HCT116 (cell line): ENCODE measurements around the gene HIVEP3. TPM values are rescaled to one million over a fixed set of nuclear protein-coding genes. Genes with fewer than 3 reads are reported as not detected.

Experiments used
- ATAC-seq: fragments of 200-7000 bp; cut with Tn5 transposase; 2 replicates; pipeline ENCODE4 v1.9.1; 2020; ENCODE audit warnings: mild to moderate bottlenecking, moderate library complexity
- BruUV-seq: library from RNA; stranded (reverse); fragments of 400-500 nt; replicated peaks from 2 replicates; lab custom pipeline; 2021; lab: Mats Ljungman, UMichigan
- CTCF ChIA-PET: fragments of 300-600 bp; sonication (Branson Sonifier 250); formaldehyde crosslinking; loops from one replicate; lab custom pipeline; 2021; ENCODE audit warnings: antibody characterized with exemption; lab: Charles Lee
- POLR2A ChIA-PET: fragments of 300-600, 350-600 bp; sonication (Branson Sonifier 250); formaldehyde crosslinking; loops from one replicate; lab custom pipeline; 2021; ENCODE audit warnings: antibody characterized with exemption; lab: Charles Lee
- RAD21 ChIA-PET, 2 experiments: fragments of 300-600 bp; sonication (Branson Sonifier 250); formaldehyde crosslinking; loops; one replicate each; lab custom pipeline; 2023; ENCODE audit warnings: low total read pairs in 2 of 2; ENCODE audit not compliant: uncharacterized antibody in 2 of 2, unreplicated experiment in 2 of 2, low non-redundant PET in 1 of 2; lab: Charles Lee
- DNase-seq: peaks from one replicate; pipeline ENCODE4 v3.0.0-alpha.2; 2010; ENCODE audit warnings: low read depth, low spot score
- H2AFZ ChIP-seq: fragments of 200-600 bp; shearing (Covaris generic), sonication (generic); 2 replicates; pipeline ENCODE4 v1.6.1; 2017; ENCODE audit warnings: low read depth, mixed run types, mixed read lengths, antibody characterized with exemption, low read length; ENCODE audit not compliant: poor library complexity, severe bottlenecking
- H3K27ac ChIP-seq: 2 replicates; pipeline ENCODE4 v1.5.1; 2012; ENCODE audit warnings: low read depth, low read length
- H3K27me3 ChIP-seq: fragments of 200-600 bp; sonication (generic); 2 replicates; pipeline ENCODE4 v1.6.1; 2016; ENCODE audit warnings: mixed run types, low read length, mixed read lengths; ENCODE audit not compliant: insufficient read depth
- H3K36me3 ChIP-seq, 2 experiments: fragments of 200-500 bp in 1 of 2; fragments of 200-600 bp in 1 of 2; sonication (Bioruptor generic) in 1 of 2; sonication (generic) in 1 of 2; 2 replicates each; pipeline versions ENCODE4 v1.5.1 to v1.6.1; 2014 to 2016; ENCODE audit warnings: low read length in 2 of 2, inconsistent platforms in 1 of 2, mixed read lengths in 1 of 2, mixed run types in 1 of 2; ENCODE audit not compliant: insufficient read depth in 2 of 2, control insufficient read depth in 1 of 2
- H3K4me1 ChIP-seq, 2 experiments: fragments of 200-600 bp in 1 of 2; sonication (generic) in 1 of 2; 2 replicates each; pipeline versions ENCODE4 v1.5.1 to v1.6.1; 2012 to 2017; ENCODE audit warnings: low read length in 2 of 2, inconsistent platforms in 1 of 2, mild to moderate bottlenecking in 1 of 2, mixed read lengths in 1 of 2, mixed run types in 1 of 2, moderate library complexity in 1 of 2; ENCODE audit not compliant: insufficient read depth in 2 of 2, control insufficient read depth in 1 of 2
- H3K4me2 ChIP-seq: fragments of 200-600 bp; sonication (generic); 2 replicates; pipeline ENCODE4 v1.6.1; 2017; ENCODE audit warnings: mixed run types, low read length, mixed read lengths
- H3K4me3 ChIP-seq, 2 experiments: fragments of 200-600 bp in 1 of 2; sonication (generic) in 1 of 2; replicated peaks in 1 of 2; 2 replicates each; pipeline ENCODE4 v1.5.1; 2011 to 2016; ENCODE audit warnings: low read length in 2 of 2, control low read depth in 1 of 2, low read depth in 1 of 2, mild to moderate bottlenecking in 1 of 2, mixed read lengths in 1 of 2, mixed run types in 1 of 2
- H3K79me2 ChIP-seq: fragments of 200-600 bp; sonication (generic); 2 replicates; pipeline ENCODE4 v1.6.1; 2017; ENCODE audit warnings: mild to moderate bottlenecking, mixed run types, low read length, moderate library complexity, mixed read lengths; ENCODE audit not compliant: insufficient read depth
- H3K9ac ChIP-seq: fragments of 200-600 bp; sonication (generic); 2 replicates; pipeline ENCODE4 v1.6.1; 2016; ENCODE audit warnings: low read length, mixed read lengths
- H3K9me2 ChIP-seq: fragments of 200-600 bp; sonication (generic), shearing (Covaris generic); 2 replicates; pipeline ENCODE4 v1.6.1; 2017; ENCODE audit warnings: mixed run types, mild to moderate bottlenecking, moderate library complexity; ENCODE audit not compliant: insufficient read depth
- H3K9me3 ChIP-seq, 2 experiments: fragments of 200-500 bp in 1 of 2; fragments of 200-600 bp in 1 of 2; sonication (Bioruptor generic) in 1 of 2; sonication (generic) in 1 of 2; 2 replicates each; pipeline ENCODE4 v1.6.1; 2014 to 2017; ENCODE audit warnings: low read length in 2 of 2, mixed read lengths in 2 of 2, inconsistent platforms in 1 of 2, low read depth in 1 of 2, mild to moderate bottlenecking in 1 of 2, mixed run types in 1 of 2, moderate library complexity in 1 of 2; ENCODE audit not compliant: control insufficient read depth in 1 of 2, insufficient read depth in 1 of 2
- H4K20me1 ChIP-seq: fragments of 200-600 bp; sonication (generic), shearing (Covaris generic); 2 replicates; pipeline ENCODE4 v1.6.1; 2017; ENCODE audit warnings: mixed run types, mild to moderate bottlenecking, moderate library complexity; ENCODE audit not compliant: insufficient read depth
- CEBPB ChIP-seq: IDR thresholded peaks from 2 replicates; pipeline ENCODE4 v1.6.1; 2012; ENCODE audit warnings: low read depth
- ELF1 ChIP-seq: IDR thresholded peaks from 2 replicates; pipeline ENCODE4 v1.6.1; 2012; ENCODE audit warnings: low read depth, borderline replicate concordance
- EZH2 ChIP-seq: fragments of 200-600 bp; sonication (generic); IDR thresholded peaks from 2 replicates; pipeline ENCODE4 v1.6.1; 2017; ENCODE audit warnings: antibody characterized with exemption, mixed run types
- FOSL1 ChIP-seq: IDR thresholded peaks from 2 replicates; pipeline ENCODE4 v1.6.1; 2012; ENCODE audit warnings: low read depth
- POLR2AphosphoS5 ChIP-seq: IDR thresholded peaks from 2 replicates; pipeline ENCODE4 v1.6.1; 2011; ENCODE audit warnings: mild to moderate bottlenecking, low read depth, low read length, moderate library complexity
- SIN3A ChIP-seq: IDR thresholded peaks from 2 replicates; pipeline ENCODE4 v1.6.1; 2012; ENCODE audit warnings: low read depth
- SP1 ChIP-seq: IDR thresholded peaks from 2 replicates; pipeline ENCODE4 v1.6.1; 2012; ENCODE audit warnings: low read depth
- SRF ChIP-seq: IDR thresholded peaks from 2 replicates; pipeline ENCODE4 v1.6.1; 2012; ENCODE audit warnings: low read depth
- TCF7L2 ChIP-seq: IDR thresholded peaks from 2 replicates; pipeline ENCODE4 v1.7.0; 2011; ENCODE audit warnings: borderline replicate concordance, inconsistent platforms; ENCODE audit not compliant: insufficient read depth, insufficient read length; ENCODE audit errors: extremely low read depth
- ZFX ChIP-seq: fragments of 450-650 bp; IDR thresholded peaks from 2 replicates; pipeline ENCODE4 v1.6.1; 2017
- intact Hi-C: fragments of 100-400 bp; cut with micrococcal nuclease; formaldehyde crosslinking; loops from 2 replicates; pipeline ENCODE4 v1.10.0; 2022
- total RNA-seq: library from RNA; stranded (reverse); gene quantifications from one replicate; pipeline ENCODE4 v1.2.1, GENCODE V29; 2021; ENCODE audit not compliant: unreplicated experiment
- TF ChIP-seq, protein P1 (sequence below): IDR thresholded peaks from 2 replicates; pipeline ENCODE4 v1.6.1; 2012
- TF ChIP-seq, protein P2 (sequence below), 3 experiments: fragments of 200-600 bp in 1 of 3; sonication (generic) in 1 of 3; IDR thresholded peaks in 2 of 3; conservative IDR thresholded peaks in 1 of 3; 2 replicates each; pipeline ENCODE4 v1.5.1; 2012 to 2017; ENCODE audit warnings: low read depth in 2 of 3, low read length in 2 of 3, antibody characterized with exemption in 1 of 3, borderline replicate concordance in 1 of 3, control low read depth in 1 of 3, mild to moderate bottlenecking in 1 of 3, mixed read lengths in 1 of 3, mixed run types in 1 of 3, moderate library complexity in 1 of 3; ENCODE audit not compliant: insufficient read depth in 1 of 3
- TF ChIP-seq, protein P3 (sequence below): IDR thresholded peaks from 2 replicates; pipeline ENCODE4 v1.6.1; 2012; ENCODE audit warnings: low read depth

HIVEP3 gene
- total RNA-seq, 1 experiment from 2014 or later: 7.1 TPM

DNA sequence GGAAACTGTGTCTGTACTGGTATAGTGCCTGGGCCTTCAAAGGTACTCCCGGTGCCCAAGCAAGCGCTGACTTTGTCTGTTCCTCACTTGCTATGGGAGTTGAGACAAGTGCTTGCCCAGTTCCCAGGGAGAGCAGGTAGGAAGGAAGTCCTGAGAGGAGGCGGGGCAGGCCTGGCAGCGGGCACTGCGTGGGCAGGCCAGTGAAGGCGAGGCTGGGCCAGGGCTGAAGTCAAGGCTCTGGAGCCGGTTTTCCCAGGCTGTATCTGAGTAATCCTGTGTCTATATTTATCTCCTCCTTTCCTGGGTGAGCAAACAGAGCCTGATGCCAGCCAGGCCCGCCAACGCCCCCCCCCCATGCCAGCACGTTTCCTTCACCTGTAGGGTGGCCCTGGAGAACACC is 418.3 kb downstream of the HIVEP3 start:
- Histone ChIP-seq H3K36me3 (no peaks in the 10 kb centered on the region), H3K9ac (peak overlapping the region; percentile 33), H3K27ac (0 out of 2 replicates have a peak overlapping the region, but pooled peaks have one; percentile 13), H2AFZ (no peak overlapping the region), H3K79me2 (no peaks in the 10 kb centered on the region), H3K4me1 (peaks cover 73 to 87% of the 10 kb centered on the region in 2 experiments), H3K9me2 (no peaks in the 10 kb centered on the region), H3K27me3 (no peaks in the 10 kb centered on the region), H3K4me3 (no peak overlapping the region), H3K9me3 (no peaks in the 10 kb centered on the region), H4K20me1 (no peaks in the 10 kb centered on the region), H3K4me2 (peak overlapping the region; percentile 65)
- POLR2A ChIA-PET: no interaction called here
- no peak for ATAC-seq
- no TSS peak for BruUV-seq
- intact Hi-C loops: no loop called here
- DNase-seq: no peak
- no peak for TF ChIP-seq ZFX
- 0 out of 2 replicates have a peak, but pooled peaks have one; percentile 28 for TF ChIP-seq POLR2AphosphoS5
- CTCF ChIA-PET: no interaction called here
- RAD21 ChIA-PET: no interaction called here

DNA sequence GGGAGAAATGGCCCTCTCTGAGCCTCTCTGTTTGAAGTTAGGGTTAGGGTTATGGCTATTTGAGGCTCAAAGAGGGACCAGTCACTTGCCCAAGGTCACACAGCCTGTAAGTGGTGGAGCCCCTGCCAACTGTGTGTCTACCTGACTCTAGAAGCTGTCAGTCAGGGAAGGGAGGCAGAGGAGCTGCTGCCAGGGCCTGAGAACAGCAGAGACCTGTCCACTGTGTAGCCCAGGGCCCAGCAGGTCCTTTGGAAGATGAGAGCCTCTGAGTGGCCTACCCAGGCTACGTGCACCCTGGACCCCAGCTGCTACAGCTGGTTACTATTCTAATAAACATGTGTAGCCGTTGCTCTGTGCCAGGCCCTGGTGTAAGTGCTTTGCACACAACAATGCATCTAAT is 419.1 kb downstream of the HIVEP3 start:
- DNase-seq (no peak), ATAC-seq (no peak)
- no peaks in the 10 kb centered on the region for H4K20me1 ChIP-seq
- ChIA-PET POLR2A (no interaction called here), CTCF (no interaction called here), RAD21 (no interaction called here)
- no peak overlapping the region for H3K27ac ChIP-seq
- no peak overlapping the region for H2AFZ ChIP-seq
- no peaks in the 10 kb centered on the region for H3K79me2 ChIP-seq
- no peaks in the 10 kb centered on the region for H3K9me2 ChIP-seq
- no peaks in the 10 kb centered on the region for H3K36me3 ChIP-seq
- no peaks in the 10 kb centered on the region for H3K9me3 ChIP-seq
- H3K9ac ChIP-seq: no peak overlapping the region
- BruUV-seq: no TSS peak
- TF ChIP-seq CEBPB (no peak), ELF1 (no peak), SRF (no peak), SP1 (no peak), ZFX (no peak), EZH2 (no peak), TCF7L2 (no peak), FOSL1 (no peak), SIN3A (no peak)
- TF ChIP-seq, protein P1, sequence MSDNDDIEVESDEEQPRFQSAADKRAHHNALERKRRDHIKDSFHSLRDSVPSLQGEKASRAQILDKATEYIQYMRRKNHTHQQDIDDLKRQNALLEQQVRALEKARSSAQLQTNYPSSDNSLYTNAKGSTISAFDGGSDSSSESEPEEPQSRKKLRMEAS: no peak
- TF ChIP-seq, protein P2, sequence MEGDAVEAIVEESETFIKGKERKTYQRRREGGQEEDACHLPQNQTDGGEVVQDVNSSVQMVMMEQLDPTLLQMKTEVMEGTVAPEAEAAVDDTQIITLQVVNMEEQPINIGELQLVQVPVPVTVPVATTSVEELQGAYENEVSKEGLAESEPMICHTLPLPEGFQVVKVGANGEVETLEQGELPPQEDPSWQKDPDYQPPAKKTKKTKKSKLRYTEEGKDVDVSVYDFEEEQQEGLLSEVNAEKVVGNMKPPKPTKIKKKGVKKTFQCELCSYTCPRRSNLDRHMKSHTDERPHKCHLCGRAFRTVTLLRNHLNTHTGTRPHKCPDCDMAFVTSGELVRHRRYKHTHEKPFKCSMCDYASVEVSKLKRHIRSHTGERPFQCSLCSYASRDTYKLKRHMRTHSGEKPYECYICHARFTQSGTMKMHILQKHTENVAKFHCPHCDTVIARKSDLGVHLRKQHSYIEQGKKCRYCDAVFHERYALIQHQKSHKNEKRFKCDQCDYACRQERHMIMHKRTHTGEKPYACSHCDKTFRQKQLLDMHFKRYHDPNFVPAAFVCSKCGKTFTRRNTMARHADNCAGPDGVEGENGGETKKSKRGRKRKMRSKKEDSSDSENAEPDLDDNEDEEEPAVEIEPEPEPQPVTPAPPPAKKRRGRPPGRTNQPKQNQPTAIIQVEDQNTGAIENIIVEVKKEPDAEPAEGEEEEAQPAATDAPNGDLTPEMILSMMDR (IDR thresholded peaks at IDR 0.05 in 2 of 3, conservative IDR thresholded peaks at IDR 0.05 in 1 of 3; ENCODE audit: borderline replicate concordance in 1 of 3, insufficient read depth in 1 of 3, low read depth in 2 of 3, low read length in 2 of 3): no peak
- TF ChIP-seq, protein P3, sequence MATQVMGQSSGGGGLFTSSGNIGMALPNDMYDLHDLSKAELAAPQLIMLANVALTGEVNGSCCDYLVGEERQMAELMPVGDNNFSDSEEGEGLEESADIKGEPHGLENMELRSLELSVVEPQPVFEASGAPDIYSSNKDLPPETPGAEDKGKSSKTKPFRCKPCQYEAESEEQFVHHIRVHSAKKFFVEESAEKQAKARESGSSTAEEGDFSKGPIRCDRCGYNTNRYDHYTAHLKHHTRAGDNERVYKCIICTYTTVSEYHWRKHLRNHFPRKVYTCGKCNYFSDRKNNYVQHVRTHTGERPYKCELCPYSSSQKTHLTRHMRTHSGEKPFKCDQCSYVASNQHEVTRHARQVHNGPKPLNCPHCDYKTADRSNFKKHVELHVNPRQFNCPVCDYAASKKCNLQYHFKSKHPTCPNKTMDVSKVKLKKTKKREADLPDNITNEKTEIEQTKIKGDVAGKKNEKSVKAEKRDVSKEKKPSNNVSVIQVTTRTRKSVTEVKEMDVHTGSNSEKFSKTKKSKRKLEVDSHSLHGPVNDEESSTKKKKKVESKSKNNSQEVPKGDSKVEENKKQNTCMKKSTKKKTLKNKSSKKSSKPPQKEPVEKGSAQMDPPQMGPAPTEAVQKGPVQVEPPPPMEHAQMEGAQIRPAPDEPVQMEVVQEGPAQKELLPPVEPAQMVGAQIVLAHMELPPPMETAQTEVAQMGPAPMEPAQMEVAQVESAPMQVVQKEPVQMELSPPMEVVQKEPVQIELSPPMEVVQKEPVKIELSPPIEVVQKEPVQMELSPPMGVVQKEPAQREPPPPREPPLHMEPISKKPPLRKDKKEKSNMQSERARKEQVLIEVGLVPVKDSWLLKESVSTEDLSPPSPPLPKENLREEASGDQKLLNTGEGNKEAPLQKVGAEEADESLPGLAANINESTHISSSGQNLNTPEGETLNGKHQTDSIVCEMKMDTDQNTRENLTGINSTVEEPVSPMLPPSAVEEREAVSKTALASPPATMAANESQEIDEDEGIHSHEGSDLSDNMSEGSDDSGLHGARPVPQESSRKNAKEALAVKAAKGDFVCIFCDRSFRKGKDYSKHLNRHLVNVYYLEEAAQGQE: no peak
- no peaks in the 10 kb centered on the region for H3K27me3 ChIP-seq
- peak overlapping the region; percentile 59; the same call in 1 of the 2 replicates for H3K4me2 ChIP-seq
- H3K4me3 ChIP-seq: no peak overlapping the region
- H3K4me1 ChIP-seq: peaks cover 77 to 87% of the 10 kb centered on the region in 2 experiments
- intact Hi-C loops: no loop called here
